MM.1S (cell line): ENCODE measurements around the gene ACBD6.

Experiments used
- DNase-seq: peaks from one replicate; pipeline ENCODE4 v3.0.0-alpha.2; 2015
- H2AFZ ChIP-seq: fragments of 300-600 bp; sonication (generic); 2 replicates; pipeline ENCODE4 v1.6.0; 2016; ENCODE audit warnings: antibody characterized with exemption, low read length
- H3F3A ChIP-seq: fragments of 300-600 bp; sonication (generic); 2 replicates; pipeline ENCODE4 v1.6.1; 2016; ENCODE audit warnings: mild to moderate bottlenecking, antibody characterized with exemption, low read length, moderate library complexity, mixed read lengths; ENCODE audit not compliant: insufficient read depth
- H3K27ac ChIP-seq: fragments of 300-600 bp; sonication (generic); 2 replicates; pipeline ENCODE4 v1.5.1; 2016; ENCODE audit warnings: mild to moderate bottlenecking, low read length
- H3K27me3 ChIP-seq: fragments of 300-600 bp; sonication (generic); replicated peaks from 2 replicates; pipeline ENCODE4 v1.6.0; 2016; ENCODE audit warnings: low read length; ENCODE audit not compliant: insufficient read depth
- H3K36me3 ChIP-seq: fragments of 300-600 bp; sonication (generic); replicated peaks from 2 replicates; pipeline ENCODE4 v1.6.1; 2016; ENCODE audit warnings: mild to moderate bottlenecking, low read length, mixed read lengths; ENCODE audit not compliant: insufficient read depth
- H3K4me1 ChIP-seq: fragments of 300-600 bp; sonication (generic); 2 replicates; pipeline ENCODE4 v1.6.1; 2016; ENCODE audit warnings: low read length, mixed read lengths
- H3K4me2 ChIP-seq: fragments of 300-600 bp; sonication (generic); 2 replicates; pipeline ENCODE4 v1.6.0; 2016; ENCODE audit warnings: low read depth, low read length
- H3K4me3 ChIP-seq: fragments of 300-600 bp; sonication (generic); 2 replicates; pipeline ENCODE4 v1.5.1; 2016; ENCODE audit warnings: low read length, mixed read lengths
- H3K79me2 ChIP-seq: fragments of 300-600 bp; sonication (generic); 2 replicates; pipeline ENCODE4 v1.6.1; 2016; ENCODE audit warnings: mixed run types, low read length, mixed read lengths
- H3K9ac ChIP-seq: fragments of 300-600 bp; sonication (generic); 2 replicates; pipeline ENCODE4 v1.6.1; 2016; ENCODE audit warnings: low read length, mixed read lengths
- H3K9me2 ChIP-seq: fragments of 300-600 bp; sonication (generic); replicated peaks from 2 replicates; pipeline ENCODE4 v1.6.1; 2016; ENCODE audit warnings: mild to moderate bottlenecking, low read length, mixed read lengths; ENCODE audit not compliant: insufficient read depth
- H3K9me3 ChIP-seq: fragments of 300-600 bp; sonication (generic); replicated peaks from 2 replicates; pipeline ENCODE4 v1.6.1; 2016; ENCODE audit warnings: mild to moderate bottlenecking, low read length, mixed read lengths; ENCODE audit not compliant: insufficient read depth
- H4K20me1 ChIP-seq: fragments of 300-600 bp; sonication (generic); 2 replicates; pipeline ENCODE4 v1.6.1; 2016; ENCODE audit warnings: mild to moderate bottlenecking, low read length, moderate library complexity, mixed read lengths; ENCODE audit not compliant: insufficient read depth
- EZH2 ChIP-seq: fragments of 300-600 bp; sonication (generic); optimal IDR thresholded peaks from 2 replicates; pipeline ENCODE3; 2017; ENCODE audit warnings: low read depth, mild to moderate bottlenecking, antibody characterized with exemption, low read length, mixed read lengths
- EZH2phosphoT487 ChIP-seq: fragments of 300-600 bp; sonication (generic); IDR thresholded peaks from 2 replicates; pipeline ENCODE4 v1.6.1; 2018; ENCODE audit warnings: antibody characterized with exemption, low read length
- TF ChIP-seq, protein P1 (sequence below): fragments of 300-600 bp; sonication (generic); IDR thresholded peaks from 2 replicates; pipeline ENCODE4 v1.5.1; 2016; ENCODE audit warnings: antibody characterized with exemption, low read length, mixed read lengths

ACBD6 gene

DNA sequence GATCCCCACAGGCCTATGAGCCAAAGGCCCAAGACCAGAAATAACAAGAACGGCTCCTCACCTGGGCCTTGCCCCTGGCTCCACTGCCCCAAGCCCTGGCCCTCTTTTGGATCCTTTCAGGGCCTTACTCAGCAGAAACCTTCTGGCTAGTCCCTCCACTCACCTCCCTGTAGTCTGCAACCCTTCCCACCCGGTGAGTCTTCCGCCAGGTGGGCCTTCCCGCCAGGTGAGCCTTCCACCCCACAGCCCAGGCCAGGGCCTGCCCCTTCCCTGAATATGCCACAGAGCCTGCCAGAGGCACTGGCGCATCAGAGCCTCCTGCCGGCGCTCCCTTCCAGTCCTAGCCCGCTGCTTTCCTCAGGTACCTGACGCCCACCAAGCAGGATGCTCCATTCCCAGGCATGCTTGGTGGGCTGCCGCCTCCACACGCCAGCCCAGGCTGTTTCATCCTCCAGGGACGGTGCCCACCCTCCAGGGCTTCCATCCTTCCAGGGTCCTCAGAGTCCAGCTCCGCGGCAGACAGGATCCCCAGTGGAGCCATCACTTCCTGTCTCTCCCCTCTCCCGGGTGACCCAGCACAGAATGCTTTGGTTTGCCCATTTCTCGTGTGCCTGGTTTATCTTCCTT is 251.4 kb downstream of the ACBD6 start:
- Histone ChIP-seq H4K20me1 (no peaks in the 10 kb centered on the region), H3K36me3 (no peaks in the 10 kb centered on the region), H3K4me3 (no peak overlapping the region), H3F3A (0 out of 2 replicates have a peak, but pooled peaks cover 5% of the 10 kb centered on the region), H2AFZ (no peak overlapping the region), H3K4me1 (peaks cover 15% of the 10 kb centered on the region), H3K27ac (no peak overlapping the region), H3K27me3 (no peaks in the 10 kb centered on the region), H3K79me2 (no peaks in the 10 kb centered on the region), H3K9me3 (no peaks in the 10 kb centered on the region), H3K9me2 (no peaks in the 10 kb centered on the region), H3K4me2 (no peak overlapping the region), H3K9ac (no peak overlapping the region)
- no peak for TF ChIP-seq EZH2phosphoT487
- no peak for TF ChIP-seq EZH2
- TF ChIP-seq, protein P1, sequence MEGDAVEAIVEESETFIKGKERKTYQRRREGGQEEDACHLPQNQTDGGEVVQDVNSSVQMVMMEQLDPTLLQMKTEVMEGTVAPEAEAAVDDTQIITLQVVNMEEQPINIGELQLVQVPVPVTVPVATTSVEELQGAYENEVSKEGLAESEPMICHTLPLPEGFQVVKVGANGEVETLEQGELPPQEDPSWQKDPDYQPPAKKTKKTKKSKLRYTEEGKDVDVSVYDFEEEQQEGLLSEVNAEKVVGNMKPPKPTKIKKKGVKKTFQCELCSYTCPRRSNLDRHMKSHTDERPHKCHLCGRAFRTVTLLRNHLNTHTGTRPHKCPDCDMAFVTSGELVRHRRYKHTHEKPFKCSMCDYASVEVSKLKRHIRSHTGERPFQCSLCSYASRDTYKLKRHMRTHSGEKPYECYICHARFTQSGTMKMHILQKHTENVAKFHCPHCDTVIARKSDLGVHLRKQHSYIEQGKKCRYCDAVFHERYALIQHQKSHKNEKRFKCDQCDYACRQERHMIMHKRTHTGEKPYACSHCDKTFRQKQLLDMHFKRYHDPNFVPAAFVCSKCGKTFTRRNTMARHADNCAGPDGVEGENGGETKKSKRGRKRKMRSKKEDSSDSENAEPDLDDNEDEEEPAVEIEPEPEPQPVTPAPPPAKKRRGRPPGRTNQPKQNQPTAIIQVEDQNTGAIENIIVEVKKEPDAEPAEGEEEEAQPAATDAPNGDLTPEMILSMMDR, result no peak
- DNase-seq, result no peak

DNA sequence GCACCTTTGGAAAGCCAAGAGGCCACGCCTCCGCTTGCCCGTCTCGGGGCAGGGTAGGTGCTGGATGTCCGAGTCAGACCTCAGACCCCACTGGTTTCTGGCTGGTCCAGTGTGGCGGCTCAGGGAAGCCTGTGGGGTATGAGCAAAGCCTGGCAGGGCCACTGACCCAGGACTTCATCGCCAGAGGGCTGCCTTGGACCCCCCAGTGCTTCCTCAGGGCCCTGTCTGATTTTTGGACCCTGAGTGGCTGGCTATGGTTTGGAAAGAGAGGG is 251.9 kb downstream of the ACBD6 start:
- H3K4me3 ChIP-seq, result no peak overlapping the region
- no peak for TF ChIP-seq EZH2
- TF ChIP-seq, protein P1, result no peak
- no peak for TF ChIP-seq EZH2phosphoT487
- no peak overlapping the region for H3K9ac ChIP-seq
- no peaks in the 10 kb centered on the region for H3K27me3 ChIP-seq
- no peak overlapping the region for H3K27ac ChIP-seq
- 0 out of 2 replicates have a peak, but pooled peaks cover 5% of the 10 kb centered on the region for H3F3A ChIP-seq
- no peaks in the 10 kb centered on the region for H3K9me3 ChIP-seq
- H3K79me2 ChIP-seq, result no peaks in the 10 kb centered on the region
- H3K4me2 ChIP-seq, result no peak overlapping the region
- H2AFZ ChIP-seq, result no peak overlapping the region
- no peaks in the 10 kb centered on the region for H3K36me3 ChIP-seq
- DNase-seq, result no peak
- H3K9me2 ChIP-seq, result no peaks in the 10 kb centered on the region
- peaks cover 15% of the 10 kb centered on the region for H3K4me1 ChIP-seq
- H4K20me1 ChIP-seq, result no peaks in the 10 kb centered on the region

DNA sequence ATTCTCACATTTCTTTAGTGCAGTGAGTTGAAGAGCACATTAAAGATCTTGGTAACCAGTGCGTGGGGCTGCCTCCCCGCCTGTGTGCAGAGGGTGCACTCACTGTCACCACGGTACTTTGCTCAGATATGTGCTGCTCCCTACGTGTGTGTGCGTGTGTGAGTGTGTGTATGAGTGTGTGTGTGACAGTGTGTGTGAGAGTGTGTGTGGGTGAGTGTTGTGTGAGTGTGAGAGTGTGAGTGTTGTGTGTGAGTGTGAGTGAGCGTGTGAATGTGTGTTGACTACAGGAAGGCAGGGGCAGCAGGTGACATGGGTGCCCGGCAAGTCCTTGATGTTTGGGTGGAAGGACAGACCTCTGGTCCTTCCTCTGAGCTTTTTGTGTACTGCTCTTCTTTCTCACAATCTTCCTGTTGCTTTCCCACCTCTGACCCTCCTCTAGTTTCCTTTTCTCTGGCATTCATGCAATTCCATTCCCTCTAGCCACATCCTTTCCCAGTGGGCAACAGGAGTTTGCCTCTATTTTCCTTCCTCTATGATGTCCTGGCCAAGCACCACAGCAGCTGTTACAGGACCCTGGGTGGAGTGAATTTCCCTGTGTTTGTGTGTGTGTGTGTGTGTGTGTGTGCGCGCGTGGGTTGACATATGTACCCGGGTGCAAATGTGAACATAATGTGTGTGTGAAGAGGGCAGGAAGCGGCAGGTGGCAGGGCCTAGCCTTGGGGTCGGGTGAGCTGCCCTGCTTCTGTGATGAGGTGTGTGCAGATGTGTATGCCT is 252.5 kb downstream of the ACBD6 start:
- Histone ChIP-seq H3K4me2 (no peak overlapping the region), H3K4me3 (no peak overlapping the region), H3K9me2 (no peaks in the 10 kb centered on the region), H3K79me2 (no peaks in the 10 kb centered on the region), H3K9ac (no peak overlapping the region), H4K20me1 (no peaks in the 10 kb centered on the region), H3K9me3 (no peaks in the 10 kb centered on the region), H3F3A (0 out of 2 replicates have a peak, but pooled peaks cover 5% of the 10 kb centered on the region), H3K4me1 (peaks cover 15% of the 10 kb centered on the region), H3K36me3 (no peaks in the 10 kb centered on the region), H2AFZ (no peak overlapping the region), H3K27ac (no peak overlapping the region), H3K27me3 (no peaks in the 10 kb centered on the region)
- no peak for DNase-seq
- no peak for TF ChIP-seq EZH2phosphoT487
- TF ChIP-seq, protein P1, result no peak
- no peak for TF ChIP-seq EZH2
